ENCODE data around the gene CCDC159.
A peak's percentile ranks its signal among the peaks of the same experiment; 100 is the strongest.

The CCDC159 gene

DNA sequence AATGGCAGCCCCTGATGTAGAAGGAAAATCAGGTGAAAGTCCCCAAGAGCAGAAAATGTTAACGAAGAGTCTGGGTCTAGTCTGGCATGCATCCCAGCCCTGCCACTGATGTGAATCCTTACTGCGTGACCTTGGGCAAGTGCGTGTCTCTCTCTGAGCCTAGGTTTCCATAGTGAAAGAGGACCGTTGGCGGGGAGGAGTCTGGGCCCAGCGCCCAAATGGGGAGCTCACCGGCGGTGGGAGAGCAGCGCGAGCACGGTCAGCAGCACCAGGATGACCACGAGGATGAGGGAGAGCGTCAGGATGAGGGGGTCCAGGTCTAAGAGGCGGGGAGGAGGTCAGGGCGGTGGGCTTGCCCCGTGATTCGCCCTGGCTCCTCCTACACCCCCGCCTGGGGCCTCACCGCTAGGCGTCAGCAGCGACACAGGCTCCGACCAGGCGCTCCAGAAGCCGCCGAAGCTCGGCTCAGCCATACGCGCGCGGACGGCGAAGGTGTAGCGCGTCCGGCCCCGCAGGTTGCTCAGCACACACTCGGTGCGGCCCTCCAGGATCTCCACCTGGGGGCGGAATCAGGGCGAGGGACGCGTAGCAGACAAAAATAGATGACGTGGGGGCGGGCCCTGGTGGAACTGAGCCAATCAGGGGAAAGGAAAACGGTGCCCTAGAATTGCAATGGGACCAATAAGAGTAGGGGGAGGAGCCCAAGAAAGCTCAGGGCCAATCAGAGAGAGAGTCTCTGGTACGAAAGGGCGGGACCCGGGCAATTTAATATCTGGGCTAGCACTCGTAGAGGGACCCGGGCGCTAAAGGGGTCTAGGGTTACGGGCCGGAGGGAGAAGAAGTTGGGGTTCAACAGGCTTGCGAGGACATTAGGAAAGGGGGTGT, 34.6 kb downstream of the CCDC159 start:
- Histone ChIP-seq H3K27ac (ENCODE audit: low read depth, low read length) (peak overlapping the region; percentile 89), H3K9me2 (replicated peaks; ENCODE audit: control insufficient read depth, low read length) (no peaks in the 10 kb centered on the region), H3K4me2 (ENCODE audit: low read length) (peak overlapping the region; percentile 95), H4K20me1 (ENCODE audit: control insufficient read depth, insufficient read depth, low read depth, low read length) (no peaks in the 10 kb centered on the region), H3K4me3 (ENCODE audit: low read length) (peak overlapping the region; percentile 96), H3K79me2 (ENCODE audit: control insufficient read depth, low read length) (peaks cover 44% of the 10 kb centered on the region), H3K27me3 (ENCODE audit: control insufficient read depth, low read length) (peaks cover 6% of the 10 kb centered on the region; the same call in 1 of the 2 replicates), H3K9me3 (ENCODE audit: control insufficient read depth, insufficient read depth, low read length) (no peaks in the 10 kb centered on the region), H3K36me3 (ENCODE audit: control insufficient read depth, low read length) (peaks cover 29% of the 10 kb centered on the region), H3K4me1 (ENCODE audit: control insufficient read depth, low read length) (peaks cover 69% of the 10 kb centered on the region), H3F3A (ENCODE audit: control insufficient read depth, insufficient read depth) (peaks cover 19% of the 10 kb centered on the region)
- no peak for TF ChIP-seq EZH2phosphoT487 (IDR thresholded peaks at IDR 0.05; ENCODE audit: borderline replicate concordance, low read length)
- peak; percentile 91 for TF ChIP-seq CTCF (IDR thresholded peaks at IDR 0.05; ENCODE audit: low read depth, low read length, poor library complexity, severe bottlenecking)

GRCh38 chr19:11382898-11383705, 36.8 kb downstream of the CCDC159 start:
- Histone ChIP-seq H3K4me3 (ENCODE audit: low read length) (peak overlapping the region; percentile 65), H4K20me1 (ENCODE audit: control insufficient read depth, insufficient read depth, low read depth, low read length) (no peaks in the 10 kb centered on the region), H3K79me2 (ENCODE audit: control insufficient read depth, low read length) (peaks cover 23% of the 10 kb centered on the region), H3K9me3 (ENCODE audit: control insufficient read depth, insufficient read depth, low read length) (no peaks in the 10 kb centered on the region), H3K4me2 (ENCODE audit: low read length) (peak overlapping the region; percentile 70), H3K4me1 (ENCODE audit: control insufficient read depth, low read length) (peaks cover 62% of the 10 kb centered on the region), H3K9me2 (replicated peaks; ENCODE audit: control insufficient read depth, low read length) (no peaks in the 10 kb centered on the region), H3K27me3 (ENCODE audit: control insufficient read depth, low read length) (peaks cover 6% of the 10 kb centered on the region; the same call in 1 of the 2 replicates), H3F3A (ENCODE audit: control insufficient read depth, insufficient read depth) (0 out of 2 replicates have a peak, but pooled peaks cover 9% of the 10 kb centered on the region), H3K36me3 (ENCODE audit: control insufficient read depth, low read length) (peaks cover 12% of the 10 kb centered on the region), H3K27ac (ENCODE audit: low read depth, low read length) (no peak overlapping the region)
- TF ChIP-seq EZH2phosphoT487 (IDR thresholded peaks at IDR 0.05; ENCODE audit: borderline replicate concordance, low read length) (no peak), CTCF (IDR thresholded peaks at IDR 0.05; ENCODE audit: low read depth, low read length, poor library complexity, severe bottlenecking) (peak; percentile 82)

DNA sequence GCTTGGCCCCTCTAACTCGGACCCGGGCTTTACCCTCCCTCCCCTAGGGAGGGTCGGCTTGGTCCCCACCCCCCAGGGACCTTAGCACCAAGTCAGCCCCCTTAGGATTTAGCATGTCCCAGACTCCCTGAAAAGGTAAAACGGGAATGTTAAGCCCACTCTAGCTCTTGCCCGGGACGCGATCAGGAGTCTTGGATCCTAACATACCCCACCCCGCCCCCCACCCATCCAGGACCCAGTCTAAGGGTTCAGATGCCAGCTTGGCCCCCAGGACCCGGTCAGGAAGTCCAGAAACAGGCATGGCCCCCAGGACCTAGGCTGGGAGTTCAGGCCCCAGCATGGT, 37.4 kb downstream of the CCDC159 start:
- Histone ChIP-seq H3K4me1 (ENCODE audit: control insufficient read depth, low read length) (peaks cover 57% of the 10 kb centered on the region), H3K4me3 (ENCODE audit: low read length) (peak overlapping the region; percentile 65), H3K27ac (ENCODE audit: low read depth, low read length) (no peak overlapping the region), H3K36me3 (ENCODE audit: control insufficient read depth, low read length) (peaks cover 6% of the 10 kb centered on the region), H4K20me1 (ENCODE audit: control insufficient read depth, insufficient read depth, low read depth, low read length) (no peaks in the 10 kb centered on the region), H3K79me2 (ENCODE audit: control insufficient read depth, low read length) (peaks cover 18% of the 10 kb centered on the region), H3K9me2 (replicated peaks; ENCODE audit: control insufficient read depth, low read length) (no peaks in the 10 kb centered on the region), H3K9me3 (ENCODE audit: control insufficient read depth, insufficient read depth, low read length) (no peaks in the 10 kb centered on the region), H3K4me2 (ENCODE audit: low read length) (peak overlapping the region; percentile 70), H3K27me3 (ENCODE audit: control insufficient read depth, low read length) (peaks cover 6% of the 10 kb centered on the region; the same call in 1 of the 2 replicates), H3F3A (ENCODE audit: control insufficient read depth, insufficient read depth) (0 out of 2 replicates have a peak, but pooled peaks cover 5% of the 10 kb centered on the region)
- TF ChIP-seq EZH2phosphoT487 (IDR thresholded peaks at IDR 0.05; ENCODE audit: borderline replicate concordance, low read length) (no peak), CTCF (IDR thresholded peaks at IDR 0.05; ENCODE audit: low read depth, low read length, poor library complexity, severe bottlenecking) (no peak)
